ENCODE measurements around the gene CLDN19.
"Not testable (repeated sequence)": the region's sequence is repeated elsewhere in the genome, so short reads cannot be mapped to it uniquely, and the experiment has no call there.

The CLDN19 gene

DNA sequence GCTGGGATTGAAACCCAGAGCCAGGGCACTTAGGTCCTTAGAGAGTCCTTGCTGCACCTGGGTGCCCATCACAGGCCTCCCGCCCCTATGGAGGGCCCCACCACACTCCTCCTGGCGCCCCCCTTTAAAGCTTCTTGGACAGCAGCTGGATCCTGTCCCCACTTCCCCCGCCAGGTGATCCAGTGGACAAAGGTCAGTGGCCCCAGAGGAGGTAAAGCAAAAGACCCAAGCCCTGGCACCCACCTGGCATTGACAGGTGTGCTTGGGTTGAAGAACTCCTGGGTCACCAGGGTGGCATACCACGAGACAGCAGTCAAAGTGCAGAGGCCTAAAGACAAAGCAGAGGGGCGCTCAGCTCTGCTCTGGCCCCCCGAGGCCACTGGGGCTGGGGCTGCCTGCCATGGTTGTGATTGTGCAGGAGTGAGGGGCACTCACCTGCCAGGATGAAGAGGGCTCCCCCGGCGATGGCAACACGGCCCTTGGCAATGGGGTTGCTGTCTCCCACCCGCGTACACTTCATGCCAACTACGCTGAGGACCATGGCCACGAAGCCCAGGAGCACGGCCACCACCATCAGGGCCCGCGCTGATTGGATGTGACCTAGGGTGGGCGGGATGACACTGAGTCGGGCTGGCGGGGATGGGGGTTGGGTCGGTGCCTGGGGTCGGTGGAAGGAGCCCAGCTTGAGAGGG, 1.9 kb downstream of the CLDN19 start:
- no peak for DNase-seq (ENCODE audit: low read depth)

DNA sequence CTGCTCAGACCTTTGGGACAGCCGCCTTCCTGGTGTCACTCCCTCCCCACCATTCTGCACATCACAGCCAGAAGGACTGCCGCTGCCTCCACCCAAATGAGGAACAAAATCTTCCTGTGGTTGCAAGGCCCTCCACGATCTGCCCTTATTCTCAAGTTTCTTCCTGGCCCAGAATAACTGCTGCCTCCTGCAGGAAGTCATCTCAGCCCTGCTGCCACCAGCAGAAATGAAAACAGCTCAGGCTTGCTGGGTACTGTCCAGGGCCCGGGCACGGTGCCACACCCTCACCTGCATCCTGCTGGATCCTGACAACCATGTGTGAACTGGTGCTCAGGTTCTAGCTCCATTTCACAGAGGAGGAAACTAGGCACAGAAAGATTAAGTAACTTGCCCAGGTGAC, 2.8 kb downstream of the CLDN19 start:
- DNase-seq (ENCODE audit: low read depth): no peak

DNA sequence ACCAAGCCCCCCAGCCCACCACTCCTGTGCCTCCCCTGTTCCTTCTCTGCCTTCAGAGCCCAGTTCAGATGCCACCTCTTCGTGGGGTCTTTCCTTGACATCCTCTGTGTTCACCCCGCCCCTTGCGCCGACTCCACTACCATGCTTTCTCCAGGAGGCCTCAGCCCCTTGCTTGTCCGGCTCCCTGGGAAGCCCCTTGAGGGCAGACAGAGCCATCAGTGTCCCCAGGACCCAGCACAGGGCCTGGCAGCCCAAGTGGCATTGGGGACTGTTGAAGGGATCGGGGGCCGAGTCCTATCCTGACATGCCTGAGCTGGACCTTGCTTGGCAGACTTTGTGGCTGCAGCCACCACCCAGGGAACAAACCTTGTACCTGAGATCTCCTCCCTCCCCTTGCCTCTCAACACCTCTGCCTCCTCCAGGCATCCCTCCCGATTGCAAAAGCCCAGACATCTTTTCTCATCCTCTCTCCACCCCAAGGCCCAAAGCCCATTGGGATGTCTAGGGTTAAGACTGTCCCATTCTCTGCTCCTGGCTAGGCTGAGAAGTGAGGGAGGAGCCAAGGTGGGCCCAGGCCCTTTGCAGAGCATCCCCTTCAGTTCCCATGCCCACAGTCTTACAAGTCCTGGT, 3.4 kb downstream of the CLDN19 start:
- no peak for DNase-seq (ENCODE audit: low read depth)

DNA sequence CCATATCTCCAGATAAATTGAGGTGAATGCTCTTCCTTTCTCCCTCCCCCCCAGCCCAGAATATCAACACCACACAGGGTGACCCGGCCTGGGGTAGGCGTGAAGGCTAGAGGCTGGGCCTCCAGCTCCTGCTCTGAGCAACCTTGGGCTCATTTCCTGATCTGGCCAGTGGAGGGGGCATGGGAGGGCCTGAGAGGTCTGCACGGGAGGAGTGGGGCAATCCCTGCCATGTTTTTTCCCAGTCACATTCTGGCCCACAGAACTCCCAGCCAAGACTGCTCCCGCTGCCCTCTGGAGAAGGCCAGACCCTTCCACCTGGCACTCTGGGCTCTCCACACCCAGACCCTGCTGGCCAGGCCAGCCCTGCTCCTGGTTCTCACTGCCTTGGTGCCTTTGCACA, 3.9 kb downstream of the CLDN19 start:
- no peak for DNase-seq (ENCODE audit: low read depth)

DNA sequence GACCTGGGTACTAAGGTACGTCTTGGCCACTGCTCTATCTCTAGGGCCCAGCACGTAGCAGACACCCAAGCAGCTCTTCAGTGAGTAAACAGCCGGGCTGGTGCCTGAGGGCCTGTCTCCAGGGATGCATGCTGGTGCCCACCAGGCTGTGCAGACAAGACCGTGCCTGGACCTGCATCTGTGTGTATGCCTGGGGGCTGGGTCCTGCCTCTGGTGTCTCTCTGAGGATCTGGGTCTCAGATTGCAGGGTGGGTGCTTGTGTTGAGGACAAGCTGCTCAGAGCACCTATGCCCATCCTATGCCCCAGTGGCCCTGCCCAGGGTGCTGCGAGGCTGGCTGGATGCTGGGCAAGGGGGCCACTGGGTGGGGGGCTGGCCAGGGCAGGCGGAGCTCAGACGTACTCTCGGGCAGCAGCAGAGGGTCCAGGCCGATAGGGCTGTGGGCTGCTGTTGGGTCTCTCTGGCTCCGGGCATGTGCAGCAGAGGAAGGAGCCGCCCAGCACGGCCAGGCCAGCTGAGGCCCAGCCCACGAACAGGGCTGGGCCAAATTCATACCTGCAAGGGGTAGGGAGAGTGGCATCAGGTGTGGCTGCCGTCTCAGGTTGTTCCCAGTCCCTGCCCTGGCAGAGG, 4.4 kb downstream of the CLDN19 start:
- no peak for DNase-seq (ENCODE audit: low read depth)

DNA sequence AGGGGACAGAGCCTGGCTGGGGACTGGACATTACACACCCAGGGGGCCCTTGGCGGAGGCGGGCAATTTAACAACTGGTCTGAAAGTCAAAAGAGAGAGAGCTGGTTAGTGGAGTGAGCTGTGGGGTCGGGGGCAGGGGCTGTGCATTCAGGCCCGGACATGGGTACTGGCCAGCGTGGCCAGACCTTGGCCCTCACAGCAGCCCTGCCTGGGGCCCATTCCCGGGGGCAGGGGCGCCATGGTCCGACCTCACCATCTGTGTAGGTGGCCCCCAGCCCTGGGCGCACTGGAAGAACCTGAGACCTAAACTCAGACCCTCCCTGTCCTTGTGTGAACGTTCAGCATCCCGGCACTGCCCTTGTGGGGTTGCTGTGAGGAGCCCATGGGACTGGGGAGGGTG, 5.0 kb downstream of the CLDN19 start:
- no peak for DNase-seq (ENCODE audit: low read depth)

DNA sequence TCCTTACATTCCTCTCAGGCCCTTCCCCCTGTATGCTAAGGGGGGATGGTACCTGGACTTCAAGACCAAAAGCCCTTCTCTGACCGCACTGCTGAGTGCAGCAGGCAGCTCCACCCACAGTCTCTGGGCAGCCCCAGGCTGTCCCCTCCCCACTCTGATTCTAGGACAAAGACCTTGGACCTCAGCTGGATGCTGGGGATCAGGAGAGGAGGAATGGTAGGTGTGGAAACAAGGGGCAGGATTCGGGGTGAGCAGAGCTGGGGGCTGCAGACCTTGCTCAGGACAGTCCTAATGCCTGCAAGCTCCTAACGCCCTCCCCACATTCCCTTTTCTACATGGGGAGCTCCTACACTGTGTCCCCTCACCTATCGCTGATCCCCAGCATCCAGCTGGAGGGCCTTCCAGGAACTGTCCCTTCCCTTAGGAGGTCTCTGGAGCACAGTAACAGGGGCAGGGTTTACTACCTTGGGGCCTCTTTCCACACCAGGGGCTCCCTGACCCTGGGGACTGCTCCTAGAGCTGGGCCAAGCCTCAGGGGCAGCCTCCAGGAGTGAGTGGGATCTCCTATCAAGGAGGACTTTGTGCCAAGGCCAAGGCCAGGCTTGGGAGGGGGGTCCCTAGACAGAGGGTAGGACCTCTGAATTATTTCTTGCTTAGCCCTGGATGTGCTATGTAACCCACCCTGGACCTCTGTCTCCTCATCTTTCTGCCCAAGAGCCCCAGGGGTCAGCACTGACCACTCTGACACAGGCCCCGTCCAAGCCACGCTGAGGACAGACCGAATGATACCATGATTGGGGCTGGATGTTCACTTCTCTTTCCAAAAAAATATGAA, 5.6 kb downstream of the CLDN19 start:
- DNase-seq (ENCODE audit: low read depth): no peak

DNA sequence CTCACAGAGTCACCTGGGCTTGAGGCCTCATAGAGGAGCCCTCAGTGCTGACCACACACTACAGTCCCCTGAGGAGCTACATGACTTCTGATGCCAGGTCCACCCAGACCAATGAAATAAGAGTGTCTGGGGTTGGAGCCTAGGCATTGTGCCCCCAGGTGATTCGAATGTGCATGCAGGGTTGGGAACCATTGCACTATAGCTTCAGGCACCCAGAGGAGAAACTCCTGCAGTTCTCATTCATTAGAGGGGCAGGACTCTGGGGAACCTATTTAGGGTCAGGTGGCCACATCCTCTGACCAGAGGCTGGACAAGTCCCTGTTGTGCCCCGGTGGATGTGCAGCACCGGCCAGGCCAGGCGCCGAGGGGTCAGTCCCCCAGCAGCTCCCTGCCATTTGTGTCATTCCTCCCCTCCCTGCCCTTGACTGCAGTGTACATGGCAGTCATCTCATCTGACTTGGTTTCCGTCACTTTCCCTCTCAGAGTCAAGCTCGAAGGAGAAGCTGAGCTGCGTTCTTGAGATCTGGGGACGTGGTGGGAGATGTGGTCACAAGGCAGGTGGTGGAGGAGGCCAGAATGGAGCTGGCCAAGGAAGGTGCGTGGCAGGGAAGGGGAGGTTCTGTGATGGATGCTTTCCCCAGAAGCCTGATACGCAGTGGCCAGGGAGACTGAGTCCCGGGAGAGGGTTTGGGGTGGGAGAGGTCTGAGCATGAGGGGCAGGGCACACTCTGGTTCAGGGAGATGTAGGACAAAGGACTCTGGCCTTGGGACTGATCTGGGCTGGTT, 6.4 kb downstream of the CLDN19 start:
- no peak for DNase-seq (ENCODE audit: low read depth)

DNA sequence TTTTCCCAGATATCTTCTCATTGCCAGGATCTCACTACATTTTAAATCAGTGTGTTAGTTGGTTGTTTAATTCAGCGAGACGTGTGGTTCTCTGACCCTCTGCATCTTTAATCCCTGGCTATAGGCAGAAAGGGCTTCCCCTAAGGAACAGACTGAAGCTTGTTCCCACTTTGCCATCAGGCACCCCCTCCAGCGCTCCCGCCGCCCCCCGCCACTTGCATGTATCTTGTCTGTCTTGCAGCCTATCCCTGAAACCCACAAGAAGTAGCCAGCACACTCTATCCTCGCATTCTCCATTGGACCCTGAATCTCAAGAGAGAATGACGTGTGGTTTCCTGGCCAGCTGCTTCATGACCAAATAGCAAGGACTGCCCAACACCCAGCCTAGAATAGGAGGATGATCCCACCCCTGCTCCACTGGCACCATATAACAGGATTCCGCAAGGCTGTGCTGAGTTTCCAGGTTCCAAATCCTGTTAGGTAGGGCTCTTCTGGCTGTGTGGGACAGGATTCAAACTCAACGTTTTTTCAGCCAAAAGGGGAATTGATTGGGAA, 7.8 kb downstream of the CLDN19 start:
- DNase-seq (ENCODE audit: low read depth): no peak

DNA sequence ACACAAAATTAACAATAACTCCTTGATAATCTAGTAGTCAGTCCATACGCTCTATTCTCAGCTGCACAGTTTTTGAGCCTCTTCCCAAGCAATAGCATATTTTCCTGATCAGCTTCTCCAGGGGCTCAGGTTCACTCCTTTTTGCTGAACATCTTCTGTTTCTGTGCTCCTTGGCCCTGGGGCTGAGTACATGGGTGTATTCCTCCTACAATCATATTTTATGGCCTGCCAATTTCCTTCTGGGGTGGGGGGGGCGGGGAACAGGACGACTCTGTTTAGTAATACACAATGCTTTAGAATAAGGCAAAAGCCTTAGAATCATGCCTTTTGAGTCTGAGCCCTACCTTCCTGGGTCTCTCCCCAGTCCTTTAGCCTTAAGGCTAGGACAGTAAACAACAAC, 8.5 kb downstream of the CLDN19 start:
- no peak for DNase-seq (ENCODE audit: low read depth)

DNA sequence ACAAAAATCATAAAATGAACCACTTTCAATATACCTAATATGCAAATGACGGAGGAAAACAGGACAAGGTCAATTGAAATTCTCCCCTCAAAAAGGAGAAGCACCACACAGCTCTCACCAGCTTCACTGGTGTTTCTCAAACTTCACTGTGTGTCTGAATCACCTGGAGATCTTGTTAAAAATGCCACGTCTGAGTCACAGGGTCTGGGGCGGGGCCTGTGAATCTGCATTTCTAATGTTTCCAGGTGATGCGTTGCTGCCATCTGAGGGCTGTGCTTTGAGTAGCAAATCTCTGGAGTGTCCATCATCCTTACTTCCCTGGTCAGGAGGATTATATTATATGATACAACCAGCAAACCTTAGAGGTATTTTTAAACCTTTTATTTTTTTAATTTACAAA, 9.0 kb downstream of the CLDN19 start:
- DNase-seq (ENCODE audit: low read depth): peak; percentile 9

DNA sequence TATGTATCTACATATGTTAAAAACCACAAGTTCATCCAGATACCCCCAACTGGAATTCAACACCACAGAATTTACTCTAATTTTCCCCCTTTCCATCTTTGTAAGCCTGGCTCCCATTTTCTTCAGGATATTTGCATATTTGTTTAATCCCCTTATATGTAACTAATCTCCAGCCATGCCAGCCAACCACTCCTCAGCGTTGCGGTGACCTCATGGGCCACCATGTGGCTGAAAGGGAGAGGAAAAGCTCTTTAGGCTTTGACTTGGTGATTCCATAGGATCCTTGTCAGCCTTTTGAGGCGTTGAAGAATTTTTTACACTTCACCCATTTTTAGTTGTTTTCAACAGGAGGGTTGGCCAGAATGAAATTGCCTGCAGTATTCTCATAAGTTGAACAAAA, 10.0 kb downstream of the CLDN19 start:
- DNase-seq (ENCODE audit: low read depth): no peak

DNA sequence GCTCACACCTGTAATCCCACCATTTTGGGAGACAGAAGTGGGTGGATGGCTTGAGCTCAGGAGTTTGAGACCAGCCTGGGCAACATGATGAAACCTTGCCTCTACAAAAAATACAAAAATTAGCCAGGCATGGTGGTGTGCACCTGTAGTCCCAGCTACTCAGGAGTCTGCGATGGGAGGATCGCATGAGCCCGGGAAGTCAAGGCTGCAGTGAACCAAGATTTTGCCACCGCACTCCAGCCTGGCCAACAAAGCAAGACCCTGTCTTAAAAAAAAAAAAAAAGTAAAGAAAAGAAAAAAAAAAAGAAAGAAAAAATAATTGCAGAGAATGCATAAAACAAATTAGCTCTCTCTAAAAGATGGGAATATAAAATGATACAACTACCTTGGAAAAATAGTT, 14.2 kb downstream of the CLDN19 start:
- not testable (repeated sequence) for DNase-seq (ENCODE audit: low read depth)

DNA sequence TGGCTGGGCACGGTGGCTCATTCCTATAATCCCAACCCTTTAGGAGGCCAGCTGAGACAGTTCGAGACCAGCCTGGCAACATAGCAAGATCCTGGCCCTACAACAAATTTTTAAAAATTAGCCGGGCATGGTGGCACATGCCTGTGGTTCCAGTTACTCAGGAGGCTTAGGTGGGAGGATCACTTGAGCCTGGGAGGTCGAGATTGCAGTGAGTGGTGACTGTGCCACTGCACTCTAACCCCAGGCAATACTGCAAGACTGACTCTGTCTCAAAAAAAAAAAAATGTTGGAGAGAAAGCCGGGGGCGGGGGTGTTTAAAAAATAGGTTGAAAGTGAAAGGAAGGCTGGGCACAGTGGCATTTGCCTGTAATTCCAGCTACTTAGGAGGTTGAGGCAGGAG, 16.5 kb downstream of the CLDN19 start:
- no peak for DNase-seq (ENCODE audit: low read depth)

DNA sequence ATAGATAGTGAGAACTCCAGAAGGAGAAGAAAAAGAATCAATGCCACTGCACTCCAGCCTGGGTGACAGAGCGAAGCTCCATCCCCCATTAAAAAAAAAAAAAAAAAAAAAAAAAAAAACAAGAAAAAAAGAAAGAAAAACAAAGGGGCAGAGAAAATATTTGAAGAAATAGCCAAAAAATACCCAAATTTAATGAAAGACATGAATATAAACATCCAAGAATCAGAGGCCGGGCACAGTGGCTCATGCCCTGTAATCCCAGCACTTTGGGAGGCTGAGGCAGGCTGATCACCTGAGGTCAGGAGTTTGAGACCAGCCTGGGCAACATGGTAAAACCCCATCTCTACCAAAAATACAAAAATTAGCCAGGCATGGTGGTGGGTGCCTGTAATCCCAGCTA, 17.6 kb downstream of the CLDN19 start:
- DNase-seq (ENCODE audit: low read depth): not testable (repeated sequence)

DNA sequence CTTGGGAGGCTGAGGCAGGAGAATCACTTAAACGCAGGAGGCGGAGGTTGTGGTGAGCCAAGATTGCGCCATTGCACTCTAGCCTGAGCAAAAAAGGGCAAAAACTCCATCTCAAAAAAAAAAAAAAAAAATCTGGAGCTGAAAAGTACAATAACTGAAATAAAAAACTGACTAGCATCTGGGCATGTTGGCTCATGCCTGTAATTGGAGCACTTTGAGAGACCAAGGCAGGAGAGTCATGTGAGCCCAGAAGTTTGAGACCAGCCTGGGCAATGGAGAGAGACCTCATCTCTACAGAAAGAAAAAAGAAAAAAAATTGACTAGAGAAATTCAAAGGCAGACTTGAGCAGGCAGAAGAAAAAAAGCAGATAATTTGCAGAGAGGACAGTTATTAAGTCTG, 18.1 kb downstream of the CLDN19 start:
- DNase-seq (ENCODE audit: low read depth): no peak

DNA sequence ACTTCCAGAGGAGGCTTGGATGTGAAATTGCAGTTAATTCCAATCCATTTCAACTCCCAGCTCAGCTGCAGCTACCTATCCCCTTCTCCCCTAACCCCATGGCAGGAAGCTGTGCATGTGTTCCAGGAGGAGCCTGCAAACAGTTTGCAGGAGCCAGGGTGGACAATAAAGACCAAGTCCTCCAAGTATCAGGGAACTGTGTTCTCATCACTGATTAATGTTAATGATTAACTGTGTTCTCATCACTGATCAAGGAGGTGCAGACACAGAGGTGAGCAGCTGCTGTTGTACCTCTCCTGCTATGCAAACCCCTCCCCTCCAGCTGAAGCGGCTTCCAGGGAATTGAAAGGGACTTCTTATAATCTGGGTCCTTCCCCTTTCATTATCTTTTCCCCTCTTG, 19.2 kb downstream of the CLDN19 start:
- no peak for DNase-seq (ENCODE audit: low read depth)

DNA sequence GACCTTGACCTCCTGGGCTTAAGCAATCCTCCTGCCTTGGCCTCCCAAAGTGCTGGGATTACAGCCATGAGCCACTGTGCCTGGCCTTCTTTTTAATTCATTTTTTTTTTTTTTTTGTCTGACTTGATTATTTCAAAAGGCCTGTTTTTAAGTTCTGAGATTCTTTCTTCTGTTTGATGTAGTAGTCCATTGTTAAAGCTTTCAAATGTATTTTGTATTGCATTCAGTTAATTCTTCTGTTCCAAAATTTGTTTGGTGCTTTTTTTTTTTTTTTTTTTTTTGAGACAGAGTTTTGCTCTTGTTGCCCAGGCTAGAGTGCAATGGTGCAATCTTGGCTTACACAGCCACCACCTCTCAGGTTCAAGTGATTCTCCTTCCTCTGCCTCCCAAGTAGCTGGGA, 25.6 kb downstream of the CLDN19 start:
- DNase-seq (ENCODE audit: low read depth): not testable (repeated sequence)

DNA sequence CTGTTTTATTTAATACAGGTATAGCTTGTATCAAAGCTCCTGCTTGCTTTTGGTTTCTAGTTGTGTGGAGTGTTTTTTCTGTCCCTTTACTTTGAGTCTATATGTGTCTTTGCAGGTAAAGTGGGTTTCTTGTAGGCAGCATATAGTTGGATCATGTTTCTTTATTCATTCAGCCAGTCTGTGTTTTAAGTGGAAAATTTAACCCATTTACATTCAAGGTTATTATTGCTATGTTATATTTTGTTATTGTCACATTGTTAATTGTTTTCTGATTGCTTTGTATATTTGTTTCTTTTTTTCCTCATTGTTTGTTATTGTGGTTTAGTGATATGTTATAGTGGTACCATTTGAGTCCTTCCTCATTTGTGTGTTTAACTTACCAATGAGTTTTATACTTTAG, 26.7 kb downstream of the CLDN19 start:
- no peak for DNase-seq (ENCODE audit: low read depth)

DNA sequence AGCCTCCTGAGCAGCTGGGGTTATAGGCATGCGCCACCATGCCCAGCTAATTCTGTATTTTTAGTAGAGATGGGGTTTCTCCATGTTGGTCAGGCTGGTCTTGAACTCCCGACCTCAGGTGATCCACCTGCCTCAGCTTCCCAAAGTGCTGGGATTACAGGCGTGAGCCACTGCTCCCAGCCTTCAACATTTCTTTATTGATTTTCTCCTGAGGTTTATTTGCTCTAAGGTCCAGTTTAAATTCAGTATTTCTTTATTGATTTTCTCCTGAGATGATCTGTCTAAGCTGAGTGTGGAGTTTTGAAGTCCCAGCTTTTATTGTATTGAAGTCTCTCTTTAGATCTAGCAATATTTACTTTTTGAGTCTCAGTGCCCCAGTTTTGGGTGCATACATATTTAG, 27.2 kb downstream of the CLDN19 start:
- DNase-seq (ENCODE audit: low read depth): not testable (repeated sequence)

DNA sequence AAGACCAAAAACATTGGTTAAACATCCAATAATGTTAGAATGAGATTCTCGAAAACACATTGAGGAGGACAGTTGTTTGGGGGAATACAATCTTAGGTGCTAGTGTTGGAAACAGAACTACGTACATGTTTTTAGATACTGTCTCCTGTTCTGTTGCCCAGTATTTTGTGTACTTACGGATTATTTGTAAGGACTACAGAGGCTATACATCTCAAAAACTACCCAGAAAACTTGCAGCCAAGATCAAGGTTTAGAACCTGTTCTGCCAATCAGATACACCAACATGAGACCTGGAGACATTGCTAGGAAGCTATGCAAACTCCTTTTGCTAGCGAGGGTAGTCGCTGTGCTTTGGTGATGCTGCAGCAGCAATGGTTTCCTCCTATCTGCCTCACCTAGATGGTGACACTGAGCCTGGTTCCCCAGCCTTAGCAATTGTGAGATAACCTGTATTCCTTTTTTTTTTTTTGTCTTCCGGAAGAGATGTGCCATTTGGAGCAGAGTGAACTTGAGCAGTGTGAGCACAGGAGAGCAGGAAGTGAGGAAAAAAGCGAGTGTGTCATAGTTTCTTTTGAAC, 36.1 kb downstream of the CLDN19 start:
- no peak for DNase-seq (ENCODE audit: low read depth)
